HepG2 (cell line): Measurements from ENCODE around the gene SOBP. TPM values are rescaled to one million over a fixed set of nuclear protein-coding genes. Genes with fewer than 3 reads are reported as not detected.
A peak's percentile ranks its signal among the peaks of the same experiment; 100 is the strongest.

Experiments used
- AGO2 ChIP-seq: fragments of 200-400 bp; formaldehyde crosslinking; optimal IDR thresholded peaks from 2 replicates; pipeline ENCODE3; 2017; ENCODE audit warnings: mild to moderate bottlenecking, low read depth, low read length, moderate library complexity
- ATF7-NPFF ChIP-seq: sonication (generic); formaldehyde crosslinking; IDR thresholded peaks from 2 replicates; pipeline ENCODE4 v1.8.1; 2023; ENCODE audit warnings: mild to moderate bottlenecking, low read depth, missing genetic modification reagents, moderate library complexity
- CCDC6 ChIP-seq: sonication (generic); formaldehyde crosslinking; IDR thresholded peaks from 2 replicates; pipeline ENCODE4 v1.8.1; 2022; ENCODE audit warnings: mild to moderate bottlenecking, missing genetic modification reagents, moderate library complexity
- FOXJ3 ChIP-seq: sonication (generic); formaldehyde crosslinking; IDR thresholded peaks from 2 replicates; pipeline ENCODE4 v1.4.0; 2020; ENCODE audit warnings: missing genetic modification reagents, mild to moderate bottlenecking, borderline replicate concordance
- GMEB1 ChIP-seq: sonication (generic); formaldehyde crosslinking; IDR thresholded peaks from 2 replicates; pipeline ENCODE4 v1.5.1; 2020; ENCODE audit warnings: missing genetic modification reagents, mild to moderate bottlenecking, borderline replicate concordance
- HES4 ChIP-seq: sonication (generic); formaldehyde crosslinking; IDR thresholded peaks from 2 replicates; pipeline ENCODE4 v1.9.0; 2021; ENCODE audit warnings: mild to moderate bottlenecking, missing genetic modification reagents, borderline replicate concordance
- HNF4A ChIP-seq: sonication (generic); formaldehyde crosslinking; IDR thresholded peaks from 2 replicates; pipeline ENCODE4 v1.4.0; 2020; ENCODE audit warnings: missing genetic modification reagents
- IRX3 ChIP-seq: sonication (generic); formaldehyde crosslinking; IDR thresholded peaks from 2 replicates; pipeline ENCODE4 v1.8.1; 2023; ENCODE audit warnings: mild to moderate bottlenecking, low read depth, missing genetic modification reagents, borderline replicate concordance
- NFATC3 ChIP-seq: sonication (generic); formaldehyde crosslinking; IDR thresholded peaks from 2 replicates; pipeline ENCODE4 v1.5.1; 2020; ENCODE audit warnings: mild to moderate bottlenecking, missing genetic modification reagents
- NR1H2 ChIP-seq: sonication (generic); formaldehyde crosslinking; IDR thresholded peaks from 2 replicates; pipeline ENCODE4 v1.8.1; 2022; ENCODE audit warnings: low read depth, missing genetic modification reagents, borderline replicate concordance
- TAF15 ChIP-seq: fragments of 200-400 bp; formaldehyde crosslinking; IDR thresholded peaks from one replicate; pipeline ENCODE4 v1.6.1; 2018; ENCODE audit warnings: mild to moderate bottlenecking, low read depth, low read length; ENCODE audit not compliant: poor library complexity, severe bottlenecking
- TCF12 ChIP-seq, 2 experiments: fragments of 450-650 bp in 1 of 2; sonication (generic) in 1 of 2; formaldehyde crosslinking in 1 of 2; IDR thresholded peaks; 2 replicates each; pipeline versions ENCODE4 v1.6.1 to v1.8.0; 2017 to 2022; ENCODE audit warnings: antibody characterized with exemption in 1 of 2, mild to moderate bottlenecking in 1 of 2, missing genetic modification reagents in 1 of 2, moderate library complexity in 1 of 2
- YY1 ChIP-seq: IDR thresholded peaks from 2 replicates; pipeline ENCODE4 v1.6.1; 2011; ENCODE audit warnings: low read length, low read depth, moderate library complexity, mild to moderate bottlenecking; ENCODE audit not compliant: insufficient read depth, insufficient replicate concordance
- ZNF235 ChIP-seq: sonication (generic); formaldehyde crosslinking; IDR thresholded peaks from 2 replicates; pipeline ENCODE4 v1.8.1; 2023; ENCODE audit warnings: mild to moderate bottlenecking, missing genetic modification reagents, borderline replicate concordance
- ZNF251 ChIP-seq: sonication (generic); formaldehyde crosslinking; IDR thresholded peaks from 2 replicates; pipeline ENCODE4 v1.9.0; 2021; ENCODE audit warnings: mild to moderate bottlenecking, missing genetic modification reagents
- ZNF607 ChIP-seq: sonication (generic); formaldehyde crosslinking; IDR thresholded peaks from 2 replicates; pipeline ENCODE4 v1.5.1; 2020; ENCODE audit warnings: missing genetic modification reagents, mild to moderate bottlenecking, borderline replicate concordance
- ZNF788 ChIP-seq: sonication (generic); formaldehyde crosslinking; IDR thresholded peaks from 2 replicates; pipeline ENCODE4 v1.5.0; 2020; ENCODE audit warnings: mild to moderate bottlenecking, missing genetic modification reagents, borderline replicate concordance
- ZNF850 ChIP-seq: sonication (generic); formaldehyde crosslinking; conservative IDR thresholded peaks from 2 replicates; pipeline ENCODE4 v1.9.0; 2021; ENCODE audit warnings: mild to moderate bottlenecking, missing genetic modification reagents
- polyA plus RNA-seq, 8 experiments: library from polyadenylated mRNA; depleted of rRNA in 3 of 8; stranded (reverse) in 7 of 8; unstranded in 1 of 8; fragments of >200 nt; fragmentation: Illumina TruSeq in 4 of 8; extraction: Trizol in 4 of 8; gene quantifications; 2 replicates each; pipeline versions ENCODE4 v1.2.1 to v1.2.3, GENCODE V29; 2011 to 2016; ENCODE audit warnings: low read depth in 4 of 8, missing spikeins in 1 of 8, mixed read lengths in 1 of 8; ENCODE audit not compliant: insufficient read depth in 1 of 8
- total RNA-seq, 5 experiments: library from RNA; depleted of rRNA; stranded (reverse); fragments of >200 nt; fragmentation: Illumina TruSeq; extraction: Trizol; gene quantifications; 2 replicates each; pipeline ENCODE4 v1.2.3, GENCODE V29; 2016; ENCODE audit warnings: low read depth in 1 of 5
- TF ChIP-seq, protein P1 (sequence below): sonication (generic); formaldehyde crosslinking; IDR thresholded peaks from 2 replicates; pipeline ENCODE4 v1.4.0; 2020; ENCODE audit warnings: mild to moderate bottlenecking, missing genetic modification reagents
- TF ChIP-seq, protein P2 (sequence below): sonication (generic); formaldehyde crosslinking; IDR thresholded peaks from 2 replicates; pipeline ENCODE4 v1.4.0; 2020; ENCODE audit warnings: missing genetic modification reagents
- TF ChIP-seq, protein P3 (sequence below): sonication (generic); formaldehyde crosslinking; IDR thresholded peaks from 2 replicates; pipeline ENCODE4 v1.5.1; 2020; ENCODE audit warnings: missing genetic modification reagents, mild to moderate bottlenecking, borderline replicate concordance

The SOBP gene
- total and polyA plus RNA-seq, 2 of the 13 experiments (the other 11 are each of a cell fraction or from before 2014, with no cell fraction given): 1.5 to 6.9 TPM

DNA sequence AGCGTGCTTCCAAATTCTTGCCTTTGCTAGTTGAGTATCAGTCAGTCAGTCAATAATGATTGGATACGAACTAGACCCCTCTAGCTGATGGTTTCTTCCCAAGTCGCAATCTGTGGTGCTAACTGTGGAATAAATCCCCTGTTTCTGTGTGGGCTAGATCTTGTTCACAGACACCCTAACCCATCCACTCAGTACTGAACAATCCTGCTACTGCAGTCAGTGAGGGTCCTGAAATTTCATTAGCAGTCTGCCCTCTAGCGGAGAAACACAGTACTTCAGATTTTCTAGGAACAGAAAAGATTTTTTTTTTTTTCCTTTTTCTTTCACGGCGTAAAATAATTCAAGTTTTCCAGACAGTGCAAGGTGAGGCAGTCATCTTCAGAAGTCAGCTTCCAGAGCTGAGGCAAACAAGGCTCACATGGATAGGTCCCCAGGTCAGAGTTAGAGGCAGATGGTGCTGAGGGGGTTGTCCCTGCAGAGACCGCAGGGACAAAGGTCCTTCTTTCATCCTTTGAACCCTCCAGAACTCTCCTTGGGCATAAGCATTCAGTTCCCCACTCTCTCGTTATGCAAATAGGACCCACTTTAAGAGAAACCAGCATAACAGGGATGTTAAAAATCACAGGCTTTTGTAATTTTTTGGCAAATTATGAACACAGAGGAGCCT, 214.6 kb downstream of the SOBP start (continued):
- peak; percentile 58 for TF ChIP-seq HNF4A
- no peak for TF ChIP-seq ZNF850 (CRISPR knock-in tag)
- TF ChIP-seq YY1: no peak
- TF ChIP-seq ZNF235 (CRISPR knock-in tag): no peak
- TF ChIP-seq, protein P1, sequence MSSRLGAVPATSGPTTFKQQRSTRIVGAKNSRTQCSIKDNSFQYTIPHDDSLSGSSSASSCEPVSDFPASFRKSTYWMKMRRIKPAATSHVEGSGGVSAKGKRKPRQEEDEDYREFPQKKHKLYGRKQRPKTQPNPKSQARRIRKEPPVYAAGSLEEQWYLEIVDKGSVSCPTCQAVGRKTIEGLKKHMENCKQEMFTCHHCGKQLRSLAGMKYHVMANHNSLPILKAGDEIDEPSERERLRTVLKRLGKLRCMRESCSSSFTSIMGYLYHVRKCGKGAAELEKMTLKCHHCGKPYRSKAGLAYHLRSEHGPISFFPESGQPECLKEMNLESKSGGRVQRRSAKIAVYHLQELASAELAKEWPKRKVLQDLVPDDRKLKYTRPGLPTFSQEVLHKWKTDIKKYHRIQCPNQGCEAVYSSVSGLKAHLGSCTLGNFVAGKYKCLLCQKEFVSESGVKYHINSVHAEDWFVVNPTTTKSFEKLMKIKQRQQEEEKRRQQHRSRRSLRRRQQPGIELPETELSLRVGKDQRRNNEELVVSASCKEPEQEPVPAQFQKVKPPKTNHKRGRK: no peak
- no peak for TF ChIP-seq GMEB1 (CRISPR knock-in tag)
- TF ChIP-seq, protein P2, sequence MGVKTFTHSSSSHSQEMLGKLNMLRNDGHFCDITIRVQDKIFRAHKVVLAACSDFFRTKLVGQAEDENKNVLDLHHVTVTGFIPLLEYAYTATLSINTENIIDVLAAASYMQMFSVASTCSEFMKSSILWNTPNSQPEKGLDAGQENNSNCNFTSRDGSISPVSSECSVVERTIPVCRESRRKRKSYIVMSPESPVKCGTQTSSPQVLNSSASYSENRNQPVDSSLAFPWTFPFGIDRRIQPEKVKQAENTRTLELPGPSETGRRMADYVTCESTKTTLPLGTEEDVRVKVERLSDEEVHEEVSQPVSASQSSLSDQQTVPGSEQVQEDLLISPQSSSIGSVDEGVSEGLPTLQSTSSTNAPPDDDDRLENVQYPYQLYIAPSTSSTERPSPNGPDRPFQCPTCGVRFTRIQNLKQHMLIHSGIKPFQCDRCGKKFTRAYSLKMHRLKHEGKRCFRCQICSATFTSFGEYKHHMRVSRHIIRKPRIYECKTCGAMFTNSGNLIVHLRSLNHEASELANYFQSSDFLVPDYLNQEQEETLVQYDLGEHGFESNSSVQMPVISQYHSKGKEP (CRISPR knock-in tag): no peak
- TF ChIP-seq TCF12 (IDR thresholded peaks at IDR 0.05): no peak
- no peak for TF ChIP-seq TCF12 (CRISPR knock-in tag; IDR thresholded peaks at IDR 0.05)
- TF ChIP-seq TAF15: no peak
- no peak for TF ChIP-seq ZNF607
- TF ChIP-seq NR1H2 (CRISPR knock-in tag): no peak
- TF ChIP-seq ZNF251: no peak
- no peak for TF ChIP-seq HES4 (CRISPR knock-in tag)
- no peak for TF ChIP-seq IRX3 (CRISPR knock-in tag)
- no peak for TF ChIP-seq CCDC6 (CRISPR knock-in tag)
- no peak for TF ChIP-seq ATF7-NPFF (CRISPR knock-in tag)
- TF ChIP-seq ZNF788: no peak
- TF ChIP-seq AGO2: no peak
- no peak for TF ChIP-seq FOXJ3 (CRISPR knock-in tag)
- TF ChIP-seq NFATC3 (CRISPR knock-in tag): no peak
- TF ChIP-seq, protein P3, sequence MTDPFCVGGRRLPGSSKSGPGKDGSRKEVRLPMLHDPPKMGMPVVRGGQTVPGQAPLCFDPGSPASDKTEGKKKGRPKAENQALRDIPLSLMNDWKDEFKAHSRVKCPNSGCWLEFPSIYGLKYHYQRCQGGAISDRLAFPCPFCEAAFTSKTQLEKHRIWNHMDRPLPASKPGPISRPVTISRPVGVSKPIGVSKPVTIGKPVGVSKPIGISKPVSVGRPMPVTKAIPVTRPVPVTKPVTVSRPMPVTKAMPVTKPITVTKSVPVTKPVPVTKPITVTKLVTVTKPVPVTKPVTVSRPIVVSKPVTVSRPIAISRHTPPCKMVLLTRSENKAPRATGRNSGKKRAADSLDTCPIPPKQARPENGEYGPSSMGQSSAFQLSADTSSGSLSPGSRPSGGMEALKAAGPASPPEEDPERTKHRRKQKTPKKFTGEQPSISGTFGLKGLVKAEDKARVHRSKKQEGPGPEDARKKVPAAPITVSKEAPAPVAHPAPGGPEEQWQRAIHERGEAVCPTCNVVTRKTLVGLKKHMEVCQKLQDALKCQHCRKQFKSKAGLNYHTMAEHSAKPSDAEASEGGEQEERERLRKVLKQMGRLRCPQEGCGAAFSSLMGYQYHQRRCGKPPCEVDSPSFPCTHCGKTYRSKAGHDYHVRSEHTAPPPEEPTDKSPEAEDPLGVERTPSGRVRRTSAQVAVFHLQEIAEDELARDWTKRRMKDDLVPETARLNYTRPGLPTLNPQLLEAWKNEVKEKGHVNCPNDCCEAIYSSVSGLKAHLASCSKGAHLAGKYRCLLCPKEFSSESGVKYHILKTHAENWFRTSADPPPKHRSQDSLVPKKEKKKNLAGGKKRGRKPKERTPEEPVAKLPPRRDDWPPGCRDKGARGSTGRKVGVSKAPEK (CRISPR knock-in tag): no peak
